ENCODE data around the gene NUP37.

DNA sequence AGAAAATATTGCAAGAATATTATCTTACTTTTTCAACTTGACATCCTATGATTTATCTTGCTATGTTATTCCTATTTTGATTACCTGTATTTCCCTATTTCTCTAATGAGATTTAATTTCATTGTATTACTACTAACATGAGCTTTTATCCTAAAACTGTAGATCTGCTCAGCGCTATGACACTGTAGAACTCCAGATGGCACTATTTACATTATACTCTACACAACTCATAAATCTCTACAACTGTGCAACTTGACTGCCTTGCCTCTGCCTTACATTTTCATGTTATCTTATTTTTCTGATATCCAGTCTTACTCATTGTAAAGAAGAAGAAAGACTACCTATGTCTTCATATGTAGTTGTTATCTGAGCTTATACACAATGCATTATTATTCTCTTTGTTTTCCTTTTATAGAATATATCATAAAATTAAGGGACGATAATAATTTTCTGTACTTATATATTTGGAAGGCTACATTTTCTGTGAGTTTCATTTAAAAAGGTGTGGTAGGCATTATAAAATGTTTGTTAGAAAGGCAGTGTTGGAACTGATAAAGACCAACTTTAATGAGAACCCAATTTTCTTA lies 24.1 kb downstream of the NUP37 start:
- TF ChIP-seq CTCF (IDR thresholded peaks at IDR 0.05; ENCODE audit: control extremely low read depth in 1 of 3, insufficient read depth in 1 of 3, low read depth in 1 of 3, low read length in 3 of 3) (no peak), BRCA1 (IDR thresholded peaks at IDR 0.05; ENCODE audit: low read depth, low read length) (no peak), POLR2A (IDR thresholded peaks at IDR 0.05; ENCODE audit: control extremely low read depth in 1 of 2, low read depth in 2 of 2, low read length in 2 of 2) (no peak), BCL11A (IDR thresholded peaks at IDR 0.05; ENCODE audit: low read depth in 2 of 2, low read length in 2 of 2) (no peak), GABPA (IDR thresholded peaks at IDR 0.05; ENCODE audit: borderline replicate concordance, insufficient read depth, low read length) (no peak), HDAC2 (IDR thresholded peaks at IDR 0.05; ENCODE audit: borderline replicate concordance in 1 of 2, low read depth in 2 of 2, low read length in 2 of 2) (no peak), EGR1 (IDR thresholded peaks at IDR 0.05; ENCODE audit: borderline replicate concordance, low read depth, low read length) (no peak)
- TF ChIP-seq, protein P1, sequence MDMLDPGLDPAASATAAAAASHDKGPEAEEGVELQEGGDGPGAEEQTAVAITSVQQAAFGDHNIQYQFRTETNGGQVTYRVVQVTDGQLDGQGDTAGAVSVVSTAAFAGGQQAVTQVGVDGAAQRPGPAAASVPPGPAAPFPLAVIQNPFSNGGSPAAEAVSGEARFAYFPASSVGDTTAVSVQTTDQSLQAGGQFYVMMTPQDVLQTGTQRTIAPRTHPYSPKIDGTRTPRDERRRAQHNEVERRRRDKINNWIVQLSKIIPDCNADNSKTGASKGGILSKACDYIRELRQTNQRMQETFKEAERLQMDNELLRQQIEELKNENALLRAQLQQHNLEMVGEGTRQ (IDR thresholded peaks at IDR 0.05; ENCODE audit: low read length), result no peak
